HepG2 (cell line): Measurements from ENCODE around the gene ECHS1. TPM values are rescaled to one million over a fixed set of nuclear protein-coding genes. Genes with fewer than 3 reads are reported as not detected.

ENCODE experiments used
- ATAC-seq: fragments of 200-7000 bp; cut with Tn5 transposase; 3 replicates; pipeline ENCODE4 v1.9.1; 2020; ENCODE audit warnings: mild to moderate bottlenecking, moderate library complexity
- BruUV-seq: library from RNA; stranded (reverse); fragments of 400-500 nt; replicated peaks from 2 replicates; lab custom pipeline; 2021; lab: Mats Ljungman, UMichigan
- CTCF ChIA-PET: fragments of 300-600 bp; formaldehyde crosslinking; extraction: SDS; loops from one replicate; lab custom pipeline; 2021; ENCODE audit warnings: low total read pairs, inconsistent platforms, low intra/inter-chr PET ratio; lab: Yijun Ruan, JAX
- POLR2A ChIA-PET: fragments of 350-600 bp; sonication (Branson Sonifier 250); formaldehyde crosslinking; loops from one replicate; lab custom pipeline; 2020; ENCODE audit warnings: antibody characterized with exemption, inconsistent platforms; lab: Yijun Ruan, JAX
- DNase-seq: peaks from one replicate; pipeline ENCODE4 v3.0.0-alpha.2; 2015; ENCODE audit warnings: low spot score
- FAIRE-seq: peaks from 3 replicates; lab custom pipeline; 2011; peaks lifted over from hg19 to GRCh38; lab: Jason Lieb, UNC
- H2AFZ ChIP-seq: one replicate; pipeline ENCODE4 v1.6.1; 2011; ENCODE audit warnings: low read length, inconsistent platforms
- H3K27ac ChIP-seq: fragments of 300-600 bp; 3 replicates; pipeline ENCODE4 v1.8.0; 2011; ENCODE audit warnings: mixed run types, mild to moderate bottlenecking, mixed read lengths, low read length, inconsistent platforms; ENCODE audit not compliant: insufficient read depth; ENCODE audit errors: extremely low read length
- H3K27me3 ChIP-seq, 2 experiments: fragments of 200-600 bp in 1 of 2; 2 replicates in 1 of 2; 3 replicates in 1 of 2; pipeline versions ENCODE4 v1.6.0 to v1.8.0; 2011; ENCODE audit warnings: low read length in 2 of 2, mild to moderate bottlenecking in 2 of 2, moderate library complexity in 2 of 2, inconsistent platforms in 1 of 2; ENCODE audit not compliant: insufficient read depth in 2 of 2, control insufficient read depth in 1 of 2
- H3K36me3 ChIP-seq, 2 experiments: fragments of 200-600 bp in 1 of 2; replicated peaks in 1 of 2; 2 replicates in 1 of 2; 3 replicates in 1 of 2; pipeline versions ENCODE4 v1.5.1 to v1.8.0; 2011; ENCODE audit warnings: low read length in 2 of 2, inconsistent platforms in 1 of 2; ENCODE audit not compliant: insufficient read depth in 2 of 2, control insufficient read depth in 1 of 2
- H3K4me1 ChIP-seq: 2 replicates; pipeline ENCODE4 v1.5.1; 2012; ENCODE audit warnings: low read length, inconsistent platforms; ENCODE audit not compliant: insufficient read depth
- H3K4me2 ChIP-seq: 2 replicates; pipeline ENCODE4 v1.6.0; 2011; ENCODE audit warnings: low read depth, low read length, inconsistent platforms
- H3K4me3 ChIP-seq, 3 experiments: fragments of 200-600 bp in 1 of 3; sonication (generic), shearing (Covaris generic) in 1 of 3; replicated peaks in 1 of 3; 2 replicates each; pipeline ENCODE4 v1.5.1; 2011 to 2016; ENCODE audit warnings: low read length in 3 of 3, inconsistent platforms in 2 of 3, low read depth in 2 of 3, mild to moderate bottlenecking in 2 of 3, control low read depth in 1 of 3, mixed read lengths in 1 of 3; ENCODE audit not compliant: insufficient read depth in 1 of 3
- H3K79me2 ChIP-seq: one replicate; pipeline ENCODE4 v1.6.1; 2011; ENCODE audit warnings: low read length, inconsistent platforms; ENCODE audit not compliant: insufficient read depth
- H3K9ac ChIP-seq: 2 replicates; pipeline ENCODE4 v1.6.0; 2011; ENCODE audit warnings: mild to moderate bottlenecking, low read depth, low read length, inconsistent platforms; ENCODE audit not compliant: insufficient read depth
- H3K9me3 ChIP-seq: 2 replicates; pipeline ENCODE4 v1.5.1; 2012; ENCODE audit warnings: mild to moderate bottlenecking, low read length
- H4K20me1 ChIP-seq: 2 replicates; pipeline ENCODE4 v1.6.0; 2011; ENCODE audit warnings: inconsistent platforms, mild to moderate bottlenecking, low read length, moderate library complexity; ENCODE audit not compliant: insufficient read depth
- AGO2 ChIP-seq: fragments of 200-400 bp; formaldehyde crosslinking; optimal IDR thresholded peaks from 2 replicates; pipeline ENCODE3; 2017; ENCODE audit warnings: mild to moderate bottlenecking, low read depth, low read length, moderate library complexity
- ARID2 ChIP-seq: sonication (generic); formaldehyde crosslinking; IDR thresholded peaks from 2 replicates; pipeline ENCODE4 v1.8.1; 2022; ENCODE audit warnings: mild to moderate bottlenecking, missing genetic modification reagents, borderline replicate concordance
- ASH2L ChIP-seq: fragments of 300-600, 200-600 bp; sonication (generic); IDR thresholded peaks from 2 replicates; pipeline ENCODE4 v1.7.0; 2017; ENCODE audit warnings: low read depth, mild to moderate bottlenecking, moderate library complexity, mixed read lengths, low read length; ENCODE audit not compliant: insufficient read length
- CHCHD3 ChIP-seq: sonication (generic); formaldehyde crosslinking; IDR thresholded peaks from 2 replicates; pipeline ENCODE4 v1.8.0; 2022; ENCODE audit warnings: mild to moderate bottlenecking, missing genetic modification reagents, moderate library complexity
- HNRNPL ChIP-seq: fragments of 200-400 bp; formaldehyde crosslinking; IDR thresholded peaks from 2 replicates; pipeline ENCODE4 v1.6.1; 2017; ENCODE audit warnings: mild to moderate bottlenecking, low read depth, low read length
- HNRNPLL ChIP-seq: fragments of 200-400 bp; formaldehyde crosslinking; IDR thresholded peaks from 2 replicates; pipeline ENCODE4 v1.6.1; 2017; ENCODE audit warnings: mild to moderate bottlenecking, low read depth, low read length; ENCODE audit not compliant: poor library complexity, severe bottlenecking
- NONO ChIP-seq, 2 experiments: fragments of 450-650 bp in 1 of 2; sonication (generic) in 1 of 2; formaldehyde crosslinking in 1 of 2; IDR thresholded peaks in 1 of 2; conservative IDR thresholded peaks in 1 of 2; 2 replicates each; pipeline versions ENCODE4 v1.6.1 to v1.8.0; 2017 to 2022; ENCODE audit warnings: mild to moderate bottlenecking in 1 of 2, missing genetic modification reagents in 1 of 2, moderate library complexity in 1 of 2
- PAF1 ChIP-seq: IDR thresholded peaks from 2 replicates; pipeline ENCODE4 v1.6.1; 2016; ENCODE audit warnings: missing genetic modification reagents, missing compliant biosample characterization
- PAX8 ChIP-seq: sonication (generic); formaldehyde crosslinking; IDR thresholded peaks from 2 replicates; pipeline ENCODE4 v1.8.0; 2022; ENCODE audit warnings: mild to moderate bottlenecking, missing genetic modification reagents, borderline replicate concordance
- RORA ChIP-seq: sonication (generic); formaldehyde crosslinking; IDR thresholded peaks from 2 replicates; pipeline ENCODE4 v1.5.0; 2020; ENCODE audit warnings: mild to moderate bottlenecking, missing genetic modification reagents, moderate library complexity
- SP5 ChIP-seq: IDR thresholded peaks from 2 replicates; pipeline ENCODE4 v1.6.1; 2016; ENCODE audit warnings: low read depth, borderline replicate concordance
- SRSF1 ChIP-seq: fragments of 200-400 bp; formaldehyde crosslinking; optimal IDR thresholded peaks from 2 replicates; pipeline ENCODE3; 2017; ENCODE audit warnings: mild to moderate bottlenecking, low read depth, low read length, moderate library complexity
- SRY ChIP-seq: sonication (generic); formaldehyde crosslinking; IDR thresholded peaks from 2 replicates; pipeline ENCODE4 v1.8.0; 2022; ENCODE audit warnings: mild to moderate bottlenecking, missing genetic modification reagents
- ZBTB1 ChIP-seq: sonication (generic); formaldehyde crosslinking; IDR thresholded peaks from 2 replicates; pipeline ENCODE4 v1.4.0; 2020; ENCODE audit warnings: missing genetic modification reagents, borderline replicate concordance
- ZBTB38 ChIP-seq: sonication (generic); formaldehyde crosslinking; IDR thresholded peaks from 2 replicates; pipeline ENCODE4 v1.5.1; 2020; ENCODE audit warnings: mild to moderate bottlenecking, missing genetic modification reagents
- ZMYM4 ChIP-seq: sonication (generic); formaldehyde crosslinking; IDR thresholded peaks from 2 replicates; pipeline ENCODE4 v1.8.1; 2023; ENCODE audit warnings: mild to moderate bottlenecking, missing genetic modification reagents
- ZNF180 ChIP-seq: sonication (generic); formaldehyde crosslinking; IDR thresholded peaks from 2 replicates; pipeline ENCODE4 v1.4.0; 2020; ENCODE audit warnings: low read depth, missing genetic modification reagents, borderline replicate concordance
- ZNF235 ChIP-seq: sonication (generic); formaldehyde crosslinking; IDR thresholded peaks from 2 replicates; pipeline ENCODE4 v1.8.1; 2023; ENCODE audit warnings: mild to moderate bottlenecking, missing genetic modification reagents, borderline replicate concordance
- ZNF589 ChIP-seq: sonication (generic); formaldehyde crosslinking; conservative IDR thresholded peaks from 2 replicates; pipeline ENCODE4 v1.8.0; 2022; ENCODE audit warnings: mild to moderate bottlenecking, moderate library complexity, missing genetic modification reagents
- WGBS: methylation state at CpG from one replicate; pipeline ENCODE4 v1.1.6; 2017; ENCODE audit warnings: low lambda C conversion rate; 5-methylcytosine and 5-hydroxymethylcytosine counted together
- in situ Hi-C: cut with HindIII; loops from 2 replicates; pipeline ENCODE4 v1.10.0; 2017; ENCODE audit warnings: low pct_unique_long_range_greater_than_20kb; ENCODE audit not compliant: extremely low pct_ligation_motif_present
- intact Hi-C: fragments of 100-400 bp; cut with micrococcal nuclease; formaldehyde crosslinking; loops from one replicate; pipeline ENCODE4 v1.10.0; 2022; ENCODE audit not compliant: unreplicated experiment
- polyA plus RNA-seq, 8 experiments: library from polyadenylated mRNA; depleted of rRNA in 3 of 8; stranded (reverse) in 7 of 8; unstranded in 1 of 8; fragments of >200 nt; fragmentation: Illumina TruSeq in 4 of 8; extraction: Trizol in 4 of 8; gene quantifications; 2 replicates each; pipeline versions ENCODE4 v1.2.1 to v1.2.3, GENCODE V29; 2011 to 2016; ENCODE audit warnings: low read depth in 4 of 8, missing spikeins in 1 of 8, mixed read lengths in 1 of 8; ENCODE audit not compliant: insufficient read depth in 1 of 8
- total RNA-seq, 5 experiments: library from RNA; depleted of rRNA; stranded (reverse); fragments of >200 nt; fragmentation: Illumina TruSeq; extraction: Trizol; gene quantifications; 2 replicates each; pipeline ENCODE4 v1.2.3, GENCODE V29; 2016; ENCODE audit warnings: low read depth in 1 of 5
- TF ChIP-seq, protein P1 (sequence below): IDR thresholded peaks from 2 replicates; pipeline ENCODE4 v1.6.1; 2016; ENCODE audit warnings: missing compliant biosample characterization, missing genetic modification reagents, borderline replicate concordance
- TF ChIP-seq, protein P2 (sequence below): sonication (generic); IDR thresholded peaks from 2 replicates; pipeline ENCODE4 v1.6.1; 2016; ENCODE audit warnings: low read depth, borderline replicate concordance

Gene ECHS1
- total and polyA plus RNA-seq, 2 of the 13 experiments (the other 11 are each of a cell fraction or from before 2014, with no cell fraction given), result 32.7 to 195 TPM

DNA sequence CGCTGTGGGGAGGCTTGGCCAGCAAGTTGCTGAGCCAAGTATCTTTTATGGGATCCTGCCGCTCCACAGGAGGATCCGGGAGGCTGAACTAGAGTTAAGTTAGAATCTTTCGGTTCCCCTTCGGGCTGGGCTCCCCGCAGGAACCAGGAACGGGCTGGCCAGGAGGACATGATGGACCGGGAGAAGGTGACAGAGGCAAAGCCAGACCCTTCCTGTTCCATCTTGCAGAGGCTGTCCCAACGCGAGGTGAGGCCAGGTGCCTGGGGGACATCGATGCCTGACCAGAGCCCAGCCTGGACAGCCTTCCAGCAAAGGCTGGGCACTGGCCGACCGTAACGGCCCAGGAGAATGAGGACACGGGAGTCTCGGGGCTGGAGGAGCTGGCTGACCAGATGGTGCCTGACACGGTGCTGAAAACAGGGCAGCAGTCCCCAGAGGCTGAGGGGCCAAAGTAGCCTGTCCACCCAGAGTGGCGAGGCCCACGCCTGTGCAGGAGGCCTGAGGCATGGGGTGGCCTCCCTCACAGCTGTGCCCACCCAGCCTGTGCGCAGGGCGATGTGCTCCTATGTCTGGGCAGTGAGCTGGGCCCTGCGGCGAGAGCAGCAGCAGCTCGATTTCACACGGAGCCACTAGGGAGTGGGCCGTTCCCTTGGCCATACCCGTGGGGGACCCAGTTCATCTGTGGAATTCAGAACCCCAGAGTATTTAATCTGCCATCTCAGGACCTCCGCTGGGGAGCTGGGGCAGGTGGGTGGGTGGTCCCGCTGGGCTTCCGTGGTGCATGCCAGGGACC is 4.1 kb upstream of the ECHS1 start:
- Histone ChIP-seq H3K4me3 (peak overlapping the region in 2 of 3 experiments; percentile 72 to 86; a peak in 4 of 6 replicates), H3K27ac (no peak overlapping the region), H3K27me3 (peaks cover 0 to 3% of the 10 kb centered on the region in 2 experiments; a peak in 1 of 5 replicates), H3K9ac (peak overlapping the region; percentile 79; the same call in 1 of the 2 replicates), H3K4me1 (peaks cover 26% of the 10 kb centered on the region), H2AFZ (no peak overlapping the region), H3K36me3 (no peaks in the 10 kb centered on the region), H3K9me3 (no peaks in the 10 kb centered on the region), H4K20me1 (no peaks in the 10 kb centered on the region), H3K4me2 (peak overlapping the region; percentile 93), H3K79me2 (peaks cover 2% of the 10 kb centered on the region)
- ATAC-seq, result no peak
- ChIA-PET POLR2A (interaction anchor here (1.1 to 4.6 kb wide), 6 partner anchors 11 to 53 kb away, joined by 4 to 78 read pairs (median 16); partner anchors contain the start of genes FUOM, MTG1 and PRAP1), CTCF (no interaction called here)
- 80% methylated on average over 12 of the region's 30 CpGs for WGBS
- BruUV-seq, result no TSS peak
- in situ Hi-C loops, result no loop called here
- no peak for DNase-seq
- no peak for FAIRE-seq
- intact Hi-C loops, result loop anchor here (10.0 kb wide), 1 partner anchor 52 kb away; no protein-coding TSS in a partner anchor
- TF ChIP-seq ZBTB38 (CRISPR knock-in tag) (peak; percentile 75; the same call in 1 of the 2 replicates), ZNF589 (CRISPR knock-in tag) (no peak), HNRNPL (no peak), ASH2L (no peak), SRY (CRISPR knock-in tag) (no peak), SP5 (no peak), NONO (IDR thresholded peaks at IDR 0.05) (no peak), NONO (CRISPR knock-in tag; conservative IDR thresholded peaks at IDR 0.05) (0 out of 2 replicates have a peak, but pooled peaks have one; percentile 39), AGO2 (peak; percentile 1), ZNF180 (CRISPR knock-in tag) (no peak), SRSF1 (peak; percentile 31), PAF1 (no peak), ZMYM4 (no peak), ZNF235 (CRISPR knock-in tag) (0 out of 2 replicates have a peak, but pooled peaks have one; percentile 18), ZBTB1 (CRISPR knock-in tag) (no peak), CHCHD3 (CRISPR knock-in tag) (peak; percentile 58; the same call in 1 of the 2 replicates), ARID2 (CRISPR knock-in tag) (no peak), RORA (CRISPR knock-in tag) (no peak), PAX8 (CRISPR knock-in tag) (peak; percentile 23; the same call in 1 of the 2 replicates), HNRNPLL (no peak)
- TF ChIP-seq, protein P1, sequence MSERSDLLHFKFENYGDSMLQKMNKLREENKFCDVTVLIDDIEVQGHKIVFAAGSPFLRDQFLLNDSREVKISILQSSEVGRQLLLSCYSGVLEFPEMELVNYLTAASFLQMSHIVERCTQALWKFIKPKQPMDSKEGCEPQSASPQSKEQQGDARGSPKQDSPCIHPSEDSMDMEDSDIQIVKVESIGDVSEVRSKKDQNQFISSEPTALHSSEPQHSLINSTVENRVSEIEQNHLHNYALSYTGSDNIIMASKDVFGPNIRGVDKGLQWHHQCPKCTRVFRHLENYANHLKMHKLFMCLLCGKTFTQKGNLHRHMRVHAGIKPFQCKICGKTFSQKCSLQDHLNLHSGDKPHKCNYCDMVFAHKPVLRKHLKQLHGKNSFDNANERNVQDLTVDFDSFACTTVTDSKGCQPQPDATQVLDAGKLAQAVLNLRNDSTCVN, result no peak
- TF ChIP-seq, protein P2, sequence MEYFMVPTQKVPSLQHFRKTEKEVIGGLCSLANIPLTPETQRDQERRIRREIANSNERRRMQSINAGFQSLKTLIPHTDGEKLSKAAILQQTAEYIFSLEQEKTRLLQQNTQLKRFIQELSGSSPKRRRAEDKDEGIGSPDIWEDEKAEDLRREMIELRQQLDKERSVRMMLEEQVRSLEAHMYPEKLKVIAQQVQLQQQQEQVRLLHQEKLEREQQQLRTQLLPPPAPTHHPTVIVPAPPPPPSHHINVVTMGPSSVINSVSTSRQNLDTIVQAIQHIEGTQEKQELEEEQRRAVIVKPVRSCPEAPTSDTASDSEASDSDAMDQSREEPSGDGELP, result no peak
